GM23338 (cell line): ENCODE measurements around the gene RPS15A. TPM values are rescaled to one million over a fixed set of nuclear protein-coding genes. Genes with fewer than 3 reads are reported as not detected.

Source experiments
- ATAC-seq: fragments of 200-7000 bp; cut with Tn5 transposase; 3 replicates; pipeline ENCODE4 v1.9.1; 2020
- DNase-seq: peaks from one replicate; pipeline ENCODE4 v3.0.0-alpha.2; 2015; ENCODE audit warnings: low spot score
- H2AFZ ChIP-seq: fragments of 200-600 bp; sonication (generic); 2 replicates; pipeline ENCODE4 v1.8.0; 2016; ENCODE audit warnings: antibody characterized with exemption, mild to moderate bottlenecking, moderate library complexity
- H3F3A ChIP-seq: fragments of 200-600 bp; sonication (generic); replicated peaks from 2 replicates; pipeline ENCODE4 v1.8.0; 2017; ENCODE audit warnings: antibody characterized with exemption, mixed run types, low read depth
- H3K27ac ChIP-seq: fragments of 200-600 bp; sonication (generic); 2 replicates; pipeline ENCODE4 v1.6.1; 2016; ENCODE audit warnings: low read depth
- H3K27me3 ChIP-seq: fragments of 200-600 bp; sonication (generic); 2 replicates; pipeline ENCODE4 v1.8.0; 2016; ENCODE audit warnings: mild to moderate bottlenecking, mixed run types, moderate library complexity; ENCODE audit not compliant: insufficient read depth
- H3K36me3 ChIP-seq: fragments of 200-600 bp; sonication (generic); 2 replicates; pipeline ENCODE4 v1.8.0; 2016; ENCODE audit warnings: mild to moderate bottlenecking; ENCODE audit not compliant: insufficient read depth
- H3K4me1 ChIP-seq: fragments of 200-600 bp; sonication (generic); 2 replicates; pipeline ENCODE4 v1.8.0; 2016; ENCODE audit warnings: mild to moderate bottlenecking, moderate library complexity; ENCODE audit not compliant: insufficient read depth
- H3K4me2 ChIP-seq: fragments of 200-600 bp; sonication (generic); 2 replicates; pipeline ENCODE4 v1.7.1; 2017; ENCODE audit warnings: mixed run types
- H3K4me3 ChIP-seq: fragments of 200-600 bp; sonication (generic); 2 replicates; pipeline ENCODE4 v1.6.1; 2016; ENCODE audit warnings: mixed run types
- H3K79me2 ChIP-seq: fragments of 200-600 bp; sonication (generic); replicated peaks from 2 replicates; pipeline ENCODE4 v1.8.0; 2017; ENCODE audit warnings: mild to moderate bottlenecking; ENCODE audit not compliant: insufficient read depth
- H3K9me2 ChIP-seq: fragments of 200-600 bp; sonication (generic); 2 replicates; pipeline ENCODE4 v1.8.0; 2017; ENCODE audit not compliant: insufficient read depth
- H4K20me1 ChIP-seq: fragments of 200-600 bp; sonication (generic); replicated peaks from 2 replicates; pipeline ENCODE4 v1.8.0; 2017; ENCODE audit warnings: mild to moderate bottlenecking; ENCODE audit not compliant: insufficient read depth
- H3K27ac Mint-ChIP-seq: 2 replicates; pipeline ENCODE4 v1.8.0; 2020; ENCODE audit warnings: inconsistent platforms, mild to moderate bottlenecking, moderate library complexity, mixed read lengths
- H3K27me3 Mint-ChIP-seq: 3 replicates; pipeline ENCODE4 v1.8.0; 2022; ENCODE audit warnings: low read depth, mild to moderate bottlenecking, moderate library complexity, mixed read lengths, inconsistent platforms; ENCODE audit not compliant: insufficient read depth, poor library complexity
- H3K36me3 Mint-ChIP-seq: 3 replicates; pipeline ENCODE4 v1.8.0; 2021; ENCODE audit warnings: low read depth, mild to moderate bottlenecking, inconsistent platforms, moderate library complexity, mixed read lengths
- H3K4me1 Mint-ChIP-seq: 3 replicates; pipeline ENCODE4 v1.8.0; 2020; ENCODE audit warnings: mild to moderate bottlenecking, inconsistent platforms, mixed read lengths
- H3K4me3 Mint-ChIP-seq: 3 replicates; pipeline ENCODE4 v1.8.0; 2021; ENCODE audit warnings: moderate library complexity, mild to moderate bottlenecking, inconsistent platforms, mixed read lengths
- H3K9me3 Mint-ChIP-seq: 3 replicates; pipeline ENCODE4 v1.8.0; 2020; ENCODE audit warnings: moderate library complexity, mild to moderate bottlenecking, inconsistent platforms, mixed read lengths
- CREB1 ChIP-seq: fragments of 250-450 bp; sonication (Bioruptor Pico); IDR thresholded peaks from 2 replicates; pipeline ENCODE4 v1.5.0; 2020; ENCODE audit warnings: low read depth, mild to moderate bottlenecking, moderate library complexity
- EZH2 ChIP-seq: fragments of 200-600 bp; sonication (generic); IDR thresholded peaks from one replicate; pipeline ENCODE4 v1.8.0; 2017; ENCODE audit warnings: antibody characterized with exemption, mild to moderate bottlenecking, low read depth; ENCODE audit not compliant: unreplicated experiment
- EZH2phosphoT487 ChIP-seq: fragments of 200-600 bp; sonication (generic); IDR thresholded peaks from one replicate; pipeline ENCODE4 v1.8.1; 2018; ENCODE audit warnings: antibody characterized with exemption; ENCODE audit not compliant: unreplicated experiment
- JUNB ChIP-seq: IDR thresholded peaks from one replicate; pipeline ENCODE4 v1.6.1; 2016; ENCODE audit warnings: antibody characterized with exemption; ENCODE audit not compliant: unreplicated experiment
- NANOG ChIP-seq: IDR thresholded peaks from 2 replicates; pipeline ENCODE4 v1.6.1; 2016; ENCODE audit warnings: antibody characterized with exemption, borderline replicate concordance
- POLR2AphosphoS5 ChIP-seq: IDR thresholded peaks from 2 replicates; pipeline ENCODE4 v1.6.1; 2016; ENCODE audit warnings: antibody characterized with exemption, low read depth
- STAT1 ChIP-seq: IDR thresholded peaks from one replicate; pipeline ENCODE4 v1.6.1; 2016; ENCODE audit warnings: antibody characterized with exemption; ENCODE audit not compliant: unreplicated experiment
- ZNF114 ChIP-seq: fragments of 250-450 bp; sonication (Bioruptor Pico); IDR thresholded peaks from 2 replicates; pipeline ENCODE4 v1.5.0; 2020; ENCODE audit warnings: mild to moderate bottlenecking, moderate library complexity
- ZNF331 ChIP-seq: fragments of 250-450 bp; sonication (Bioruptor Pico); IDR thresholded peaks from 2 replicates; pipeline ENCODE4 v1.5.0; 2020; ENCODE audit warnings: low read depth, mild to moderate bottlenecking, moderate library complexity
- polyA plus RNA-seq: library from polyadenylated mRNA; unstranded; fragments of >200 nt; fragmentation: Nextera tagmentation; extraction: Ambion mirVana; gene quantifications from 2 replicates; pipeline ENCODE4 v1.2.1, GENCODE V29; 2016
- total RNA-seq: library from RNA; depleted of rRNA; stranded (reverse); fragments of >200 nt; shearing (Covaris generic); gene quantifications from 2 replicates; pipeline ENCODE4 v1.2.3, GENCODE V29; 2014
- TF ChIP-seq, protein P1 (sequence below): IDR thresholded peaks from one replicate; pipeline ENCODE4 v1.6.1; 2018; ENCODE audit warnings: antibody characterized with exemption; ENCODE audit not compliant: unreplicated experiment
- TF ChIP-seq, protein P2 (sequence below): IDR thresholded peaks from 2 replicates; pipeline ENCODE4 v1.6.1; 2016; ENCODE audit warnings: antibody characterized with exemption
- TF ChIP-seq, protein P3 (sequence below), 2 experiments: fragments of 200-600 bp in 1 of 2; sonication (generic) in 1 of 2; conservative IDR thresholded peaks; 2 replicates each; pipeline versions ENCODE4 v1.5.1 to v1.6.1; 2016 to 2017; ENCODE audit warnings: antibody characterized with exemption in 2 of 2, low read depth in 2 of 2, mild to moderate bottlenecking in 2 of 2, moderate library complexity in 1 of 2
- TF ChIP-seq, protein P4 (sequence below): fragments of 250-450 bp; sonication (Bioruptor Pico); IDR thresholded peaks from 2 replicates; pipeline ENCODE4 v1.5.0; 2020; ENCODE audit warnings: mild to moderate bottlenecking, moderate library complexity

RPS15A gene
- total and polyA plus RNA-seq, 2 experiments from 2014 or later = 2,163 to 2,171 TPM

DNA sequence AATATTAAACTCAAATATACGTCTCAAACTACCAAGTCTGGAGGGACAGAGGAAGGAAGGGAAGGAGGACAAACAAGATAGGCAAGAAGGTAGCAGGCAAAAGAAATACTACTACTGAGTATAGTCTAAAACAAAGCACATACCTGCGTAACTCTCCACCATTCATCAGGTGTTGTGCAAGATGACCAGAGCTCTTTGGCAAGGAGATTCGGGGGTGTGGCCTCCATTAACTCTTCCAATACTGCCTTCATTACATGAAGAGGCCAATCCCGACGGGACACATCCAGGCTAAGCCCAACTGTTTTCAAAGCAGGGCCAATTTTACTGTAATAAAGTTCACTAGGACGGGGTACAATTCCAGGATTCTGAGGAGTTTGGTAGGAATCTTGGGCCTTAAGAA, 49.4 kb upstream of the RPS15A start:
- Histone ChIP-seq H4K20me1 (peaks cover 9% of the 10 kb centered on the region; the same call in 1 of the 2 replicates), H3K4me2 (no peak overlapping the region), H3K4me3 (no peak overlapping the region), H3K9me2 (no peaks in the 10 kb centered on the region), H3K36me3 (peaks cover 81% of the 10 kb centered on the region), H3K27ac (peak overlapping the region; percentile 52; the same call in 1 of the 2 replicates), H3K27me3 (no peaks in the 10 kb centered on the region), H3K4me1 (no peaks in the 10 kb centered on the region), H3K79me2 (peaks cover 10% of the 10 kb centered on the region), H3F3A (no peaks in the 10 kb centered on the region), H2AFZ (no peak overlapping the region)
- Mint-ChIP-seq H3K4me1 (no peaks in the 10 kb centered on the region; the same call in 2 of the 3 replicates), H3K27ac (peak overlapping the region; percentile 87; the same call in 1 of the 2 replicates), H3K36me3 (peaks cover 87% of the 10 kb centered on the region), H3K27me3 (peaks cover 6% of the 10 kb centered on the region), H3K9me3 (no peaks in the 10 kb centered on the region), H3K4me3 (no peak overlapping the region)
- no peak for TF ChIP-seq CREB1 (CRISPR knock-in tag)
- TF ChIP-seq ZNF114 = no peak
- no peak for TF ChIP-seq EZH2
- TF ChIP-seq ZNF331 = no peak
- no peak for TF ChIP-seq STAT1
- TF ChIP-seq, protein P1, sequence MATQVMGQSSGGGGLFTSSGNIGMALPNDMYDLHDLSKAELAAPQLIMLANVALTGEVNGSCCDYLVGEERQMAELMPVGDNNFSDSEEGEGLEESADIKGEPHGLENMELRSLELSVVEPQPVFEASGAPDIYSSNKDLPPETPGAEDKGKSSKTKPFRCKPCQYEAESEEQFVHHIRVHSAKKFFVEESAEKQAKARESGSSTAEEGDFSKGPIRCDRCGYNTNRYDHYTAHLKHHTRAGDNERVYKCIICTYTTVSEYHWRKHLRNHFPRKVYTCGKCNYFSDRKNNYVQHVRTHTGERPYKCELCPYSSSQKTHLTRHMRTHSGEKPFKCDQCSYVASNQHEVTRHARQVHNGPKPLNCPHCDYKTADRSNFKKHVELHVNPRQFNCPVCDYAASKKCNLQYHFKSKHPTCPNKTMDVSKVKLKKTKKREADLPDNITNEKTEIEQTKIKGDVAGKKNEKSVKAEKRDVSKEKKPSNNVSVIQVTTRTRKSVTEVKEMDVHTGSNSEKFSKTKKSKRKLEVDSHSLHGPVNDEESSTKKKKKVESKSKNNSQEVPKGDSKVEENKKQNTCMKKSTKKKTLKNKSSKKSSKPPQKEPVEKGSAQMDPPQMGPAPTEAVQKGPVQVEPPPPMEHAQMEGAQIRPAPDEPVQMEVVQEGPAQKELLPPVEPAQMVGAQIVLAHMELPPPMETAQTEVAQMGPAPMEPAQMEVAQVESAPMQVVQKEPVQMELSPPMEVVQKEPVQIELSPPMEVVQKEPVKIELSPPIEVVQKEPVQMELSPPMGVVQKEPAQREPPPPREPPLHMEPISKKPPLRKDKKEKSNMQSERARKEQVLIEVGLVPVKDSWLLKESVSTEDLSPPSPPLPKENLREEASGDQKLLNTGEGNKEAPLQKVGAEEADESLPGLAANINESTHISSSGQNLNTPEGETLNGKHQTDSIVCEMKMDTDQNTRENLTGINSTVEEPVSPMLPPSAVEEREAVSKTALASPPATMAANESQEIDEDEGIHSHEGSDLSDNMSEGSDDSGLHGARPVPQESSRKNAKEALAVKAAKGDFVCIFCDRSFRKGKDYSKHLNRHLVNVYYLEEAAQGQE = no peak
- TF ChIP-seq NANOG = no peak
- TF ChIP-seq, protein P2, sequence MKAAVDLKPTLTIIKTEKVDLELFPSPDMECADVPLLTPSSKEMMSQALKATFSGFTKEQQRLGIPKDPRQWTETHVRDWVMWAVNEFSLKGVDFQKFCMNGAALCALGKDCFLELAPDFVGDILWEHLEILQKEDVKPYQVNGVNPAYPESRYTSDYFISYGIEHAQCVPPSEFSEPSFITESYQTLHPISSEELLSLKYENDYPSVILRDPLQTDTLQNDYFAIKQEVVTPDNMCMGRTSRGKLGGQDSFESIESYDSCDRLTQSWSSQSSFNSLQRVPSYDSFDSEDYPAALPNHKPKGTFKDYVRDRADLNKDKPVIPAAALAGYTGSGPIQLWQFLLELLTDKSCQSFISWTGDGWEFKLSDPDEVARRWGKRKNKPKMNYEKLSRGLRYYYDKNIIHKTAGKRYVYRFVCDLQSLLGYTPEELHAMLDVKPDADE = no peak
- TF ChIP-seq POLR2AphosphoS5 = no peak
- TF ChIP-seq JUNB = no peak
- TF ChIP-seq, protein P3, sequence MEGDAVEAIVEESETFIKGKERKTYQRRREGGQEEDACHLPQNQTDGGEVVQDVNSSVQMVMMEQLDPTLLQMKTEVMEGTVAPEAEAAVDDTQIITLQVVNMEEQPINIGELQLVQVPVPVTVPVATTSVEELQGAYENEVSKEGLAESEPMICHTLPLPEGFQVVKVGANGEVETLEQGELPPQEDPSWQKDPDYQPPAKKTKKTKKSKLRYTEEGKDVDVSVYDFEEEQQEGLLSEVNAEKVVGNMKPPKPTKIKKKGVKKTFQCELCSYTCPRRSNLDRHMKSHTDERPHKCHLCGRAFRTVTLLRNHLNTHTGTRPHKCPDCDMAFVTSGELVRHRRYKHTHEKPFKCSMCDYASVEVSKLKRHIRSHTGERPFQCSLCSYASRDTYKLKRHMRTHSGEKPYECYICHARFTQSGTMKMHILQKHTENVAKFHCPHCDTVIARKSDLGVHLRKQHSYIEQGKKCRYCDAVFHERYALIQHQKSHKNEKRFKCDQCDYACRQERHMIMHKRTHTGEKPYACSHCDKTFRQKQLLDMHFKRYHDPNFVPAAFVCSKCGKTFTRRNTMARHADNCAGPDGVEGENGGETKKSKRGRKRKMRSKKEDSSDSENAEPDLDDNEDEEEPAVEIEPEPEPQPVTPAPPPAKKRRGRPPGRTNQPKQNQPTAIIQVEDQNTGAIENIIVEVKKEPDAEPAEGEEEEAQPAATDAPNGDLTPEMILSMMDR (conservative IDR thresholded peaks at IDR 0.05; ENCODE audit: low read depth in 2 of 2) = no peak
- TF ChIP-seq EZH2phosphoT487 = no peak
- TF ChIP-seq, protein P4, sequence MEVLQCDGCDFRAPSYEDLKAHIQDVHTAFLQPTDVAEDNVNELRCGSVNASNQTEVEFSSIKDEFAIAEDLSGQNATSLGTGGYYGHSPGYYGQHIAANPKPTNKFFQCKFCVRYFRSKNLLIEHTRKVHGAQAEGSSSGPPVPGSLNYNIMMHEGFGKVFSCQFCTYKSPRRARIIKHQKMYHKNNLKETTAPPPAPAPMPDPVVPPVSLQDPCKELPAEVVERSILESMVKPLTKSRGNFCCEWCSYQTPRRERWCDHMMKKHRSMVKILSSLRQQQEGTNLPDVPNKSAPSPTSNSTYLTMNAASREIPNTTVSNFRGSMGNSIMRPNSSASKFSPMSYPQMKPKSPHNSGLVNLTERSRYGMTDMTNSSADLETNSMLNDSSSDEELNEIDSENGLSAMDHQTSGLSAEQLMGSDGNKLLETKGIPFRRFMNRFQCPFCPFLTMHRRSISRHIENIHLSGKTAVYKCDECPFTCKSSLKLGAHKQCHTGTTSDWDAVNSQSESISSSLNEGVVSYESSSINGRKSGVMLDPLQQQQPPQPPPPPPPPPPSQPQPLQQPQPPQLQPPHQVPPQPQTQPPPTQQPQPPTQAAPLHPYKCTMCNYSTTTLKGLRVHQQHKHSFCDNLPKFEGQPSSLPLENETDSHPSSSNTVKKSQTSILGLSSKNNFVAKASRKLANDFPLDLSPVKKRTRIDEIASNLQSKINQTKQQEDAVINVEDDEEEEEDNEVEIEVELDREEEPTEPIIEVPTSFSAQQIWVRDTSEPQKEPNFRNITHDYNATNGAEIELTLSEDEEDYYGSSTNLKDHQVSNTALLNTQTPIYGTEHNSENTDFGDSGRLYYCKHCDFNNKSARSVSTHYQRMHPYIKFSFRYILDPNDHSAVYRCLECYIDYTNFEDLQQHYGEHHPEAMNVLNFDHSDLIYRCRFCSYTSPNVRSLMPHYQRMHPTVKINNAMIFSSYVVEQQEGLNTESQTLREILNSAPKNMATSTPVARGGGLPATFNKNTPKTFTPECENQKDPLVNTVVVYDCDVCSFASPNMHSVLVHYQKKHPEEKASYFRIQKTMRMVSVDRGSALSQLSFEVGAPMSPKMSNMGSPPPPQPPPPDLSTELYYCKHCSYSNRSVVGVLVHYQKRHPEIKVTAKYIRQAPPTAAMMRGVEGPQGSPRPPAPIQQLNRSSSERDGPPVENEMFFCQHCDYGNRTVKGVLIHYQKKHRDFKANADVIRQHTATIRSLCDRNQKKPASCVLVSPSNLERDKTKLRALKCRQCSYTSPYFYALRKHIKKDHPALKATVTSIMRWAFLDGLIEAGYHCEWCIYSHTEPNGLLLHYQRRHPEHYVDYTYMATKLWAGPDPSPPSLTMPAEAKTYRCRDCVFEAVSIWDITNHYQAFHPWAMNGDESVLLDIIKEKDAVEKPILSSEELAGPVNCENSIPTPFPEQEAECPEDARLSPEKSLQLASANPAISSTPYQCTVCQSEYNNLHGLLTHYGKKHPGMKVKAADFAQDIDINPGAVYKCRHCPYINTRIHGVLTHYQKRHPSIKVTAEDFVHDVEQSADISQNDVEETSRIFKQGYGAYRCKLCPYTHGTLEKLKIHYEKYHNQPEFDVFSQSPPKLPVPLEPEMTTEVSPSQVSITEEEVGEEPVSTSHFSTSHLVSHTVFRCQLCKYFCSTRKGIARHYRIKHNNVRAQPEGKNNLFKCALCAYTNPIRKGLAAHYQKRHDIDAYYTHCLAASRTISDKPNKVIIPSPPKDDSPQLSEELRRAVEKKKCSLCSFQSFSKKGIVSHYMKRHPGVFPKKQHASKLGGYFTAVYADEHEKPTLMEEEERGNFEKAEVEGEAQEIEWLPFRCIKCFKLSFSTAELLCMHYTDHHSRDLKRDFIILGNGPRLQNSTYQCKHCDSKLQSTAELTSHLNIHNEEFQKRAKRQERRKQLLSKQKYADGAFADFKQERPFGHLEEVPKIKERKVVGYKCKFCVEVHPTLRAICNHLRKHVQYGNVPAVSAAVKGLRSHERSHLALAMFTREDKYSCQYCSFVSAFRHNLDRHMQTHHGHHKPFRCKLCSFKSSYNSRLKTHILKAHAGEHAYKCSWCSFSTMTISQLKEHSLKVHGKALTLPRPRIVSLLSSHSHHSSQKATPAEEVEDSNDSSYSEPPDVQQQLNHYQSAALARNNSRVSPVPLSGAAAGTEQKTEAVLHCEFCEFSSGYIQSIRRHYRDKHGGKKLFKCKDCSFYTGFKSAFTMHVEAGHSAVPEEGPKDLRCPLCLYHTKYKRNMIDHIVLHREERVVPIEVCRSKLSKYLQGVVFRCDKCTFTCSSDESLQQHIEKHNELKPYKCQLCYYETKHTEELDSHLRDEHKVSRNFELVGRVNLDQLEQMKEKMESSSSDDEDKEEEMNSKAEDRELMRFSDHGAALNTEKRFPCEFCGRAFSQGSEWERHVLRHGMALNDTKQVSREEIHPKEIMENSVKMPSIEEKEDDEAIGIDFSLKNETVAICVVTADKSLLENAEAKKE (CRISPR knock-in tag) = no peak
- peak; percentile 56 for DNase-seq
- ATAC-seq = peak; percentile 68
